GM21390 (cell line): ENCODE results near the gene TARP.

Experiments
- ATAC-seq: cut with Tn5 transposase; IDR thresholded peaks from one replicate; pipeline ENCODE4 v1.9.1; 2021; ENCODE audit not compliant: unreplicated experiment

TARP gene

DNA sequence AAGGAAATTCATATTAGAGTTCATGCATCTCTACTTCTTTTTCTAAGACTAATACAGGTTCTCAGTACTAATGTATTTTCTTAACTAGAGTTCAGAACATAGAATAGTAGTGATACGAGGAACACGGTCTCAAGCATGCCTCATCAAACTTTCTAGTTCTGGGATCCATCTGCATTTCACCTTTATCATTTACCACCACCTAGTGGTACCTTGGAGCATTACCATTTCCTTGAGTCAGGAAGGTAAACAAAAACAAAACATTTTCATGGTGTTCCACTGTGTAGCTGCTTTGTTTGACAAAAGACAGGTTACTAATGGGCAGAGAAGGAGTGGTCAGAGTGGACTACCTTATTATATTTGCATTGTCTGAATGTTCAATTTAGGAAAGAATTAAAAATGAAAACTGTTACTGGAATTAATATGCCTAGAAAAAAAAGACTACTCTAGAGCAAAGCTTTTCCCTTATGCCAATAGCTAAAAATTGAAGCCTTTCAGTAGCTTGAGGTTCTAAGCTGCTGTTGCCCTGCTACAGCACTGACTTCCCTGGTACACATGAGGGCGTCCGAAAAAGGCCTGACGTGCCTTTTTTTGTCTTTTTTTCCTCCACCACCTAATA is 50.8 kb downstream of the TARP start:
- no peak for ATAC-seq

DNA sequence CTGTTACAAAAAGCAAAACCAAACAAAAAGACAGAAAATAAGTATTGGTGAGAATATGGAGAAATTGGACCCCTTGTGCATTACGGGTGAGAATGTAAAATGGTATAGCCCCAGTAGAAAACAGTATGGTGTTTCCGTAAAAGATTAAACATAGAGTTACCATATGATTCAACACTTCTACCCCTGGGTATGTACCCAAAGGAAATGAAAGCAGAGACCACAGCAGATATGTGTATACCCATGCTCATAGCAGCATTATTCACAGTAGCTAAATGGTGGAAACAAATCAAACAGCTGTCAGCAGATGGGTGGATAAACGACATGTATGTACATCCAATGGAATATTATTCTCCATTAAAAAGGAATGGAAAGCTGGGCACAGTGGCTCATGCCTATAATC is 53.0 kb downstream of the TARP start:
- ATAC-seq: no peak

DNA sequence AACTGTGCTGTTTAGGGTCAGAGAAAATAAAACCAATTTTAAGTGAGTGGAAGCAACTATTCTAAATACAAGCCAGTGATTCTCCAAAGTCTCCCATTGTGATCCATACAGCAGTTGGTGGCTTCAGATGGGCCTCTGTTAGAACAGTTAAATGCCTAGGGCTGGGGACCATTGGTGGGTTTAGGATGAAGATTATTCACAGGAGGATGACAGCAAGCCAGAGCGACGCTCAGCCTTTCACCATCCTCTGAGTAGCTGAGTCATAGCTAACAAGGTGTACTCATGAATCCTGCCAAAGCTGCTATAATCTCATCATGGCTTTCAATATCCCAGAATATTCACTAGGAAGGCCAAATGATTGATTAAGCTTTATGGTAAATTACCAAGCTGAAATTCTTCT is 55.8 kb downstream of the TARP start:
- no peak for ATAC-seq

DNA sequence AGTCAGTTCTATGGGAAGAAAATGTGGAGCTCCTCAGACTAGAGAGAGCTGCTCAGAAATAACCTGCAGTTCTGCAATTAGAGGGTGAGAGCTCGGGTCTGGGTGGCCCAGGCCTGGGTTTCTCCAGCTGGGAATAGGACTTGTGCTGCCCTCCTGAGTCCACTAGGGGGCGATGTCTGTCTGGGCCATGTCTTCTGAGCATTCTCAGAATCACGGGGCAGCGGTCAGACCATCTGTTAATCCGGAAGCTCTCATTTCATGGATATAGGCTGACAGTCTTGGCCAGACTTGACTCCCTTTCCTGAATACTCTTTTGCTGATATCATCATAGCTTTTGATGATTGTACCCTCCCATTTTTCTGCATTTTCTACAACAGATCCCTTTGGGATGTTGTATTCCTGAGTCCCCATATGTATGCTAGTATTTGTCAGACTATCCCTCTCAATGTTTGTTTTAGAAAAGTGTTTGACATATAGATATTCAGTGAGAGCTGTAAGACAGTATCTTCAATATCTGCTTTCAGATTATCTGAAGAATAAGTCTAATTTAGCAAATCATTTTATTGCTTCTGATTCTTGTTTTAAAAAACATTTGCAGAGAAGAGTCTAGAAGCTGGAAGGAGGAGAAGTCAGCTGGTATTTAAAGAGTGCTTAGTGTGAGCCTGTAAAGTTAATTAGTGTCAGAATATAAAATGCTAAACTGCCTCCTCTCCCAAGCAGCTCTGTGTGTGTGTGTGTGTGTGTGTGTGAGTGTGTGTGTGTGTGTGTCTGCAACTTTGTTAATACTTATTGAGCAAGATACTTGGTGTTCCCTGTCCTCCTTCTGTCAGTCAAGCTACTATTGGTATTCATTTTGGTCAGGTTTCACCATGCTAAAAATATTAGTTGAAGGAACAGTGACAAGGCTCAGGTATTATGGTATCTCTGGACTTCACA is 57.4 kb downstream of the TARP start:
- ATAC-seq: peak; percentile 95

DNA sequence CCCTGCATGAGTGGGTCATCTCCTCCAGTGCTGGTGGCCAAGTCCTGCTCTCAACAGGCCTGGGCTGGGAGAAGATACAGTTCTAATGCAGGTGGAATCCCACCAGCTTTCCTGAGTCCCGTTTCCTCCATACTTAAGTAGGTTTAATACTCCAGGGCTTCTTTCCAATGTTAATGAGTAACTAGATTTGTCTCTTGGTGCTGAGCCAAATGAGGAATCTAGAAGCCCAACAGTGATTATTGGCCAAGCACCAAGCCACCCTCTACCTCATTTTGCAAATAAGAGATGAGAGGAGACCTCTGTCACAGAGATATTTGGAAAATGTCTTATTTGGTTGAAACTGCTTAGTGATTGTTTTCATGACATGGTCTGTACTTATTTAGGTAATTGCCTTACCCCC is 58.3 kb downstream of the TARP start:
- no peak for ATAC-seq

DNA sequence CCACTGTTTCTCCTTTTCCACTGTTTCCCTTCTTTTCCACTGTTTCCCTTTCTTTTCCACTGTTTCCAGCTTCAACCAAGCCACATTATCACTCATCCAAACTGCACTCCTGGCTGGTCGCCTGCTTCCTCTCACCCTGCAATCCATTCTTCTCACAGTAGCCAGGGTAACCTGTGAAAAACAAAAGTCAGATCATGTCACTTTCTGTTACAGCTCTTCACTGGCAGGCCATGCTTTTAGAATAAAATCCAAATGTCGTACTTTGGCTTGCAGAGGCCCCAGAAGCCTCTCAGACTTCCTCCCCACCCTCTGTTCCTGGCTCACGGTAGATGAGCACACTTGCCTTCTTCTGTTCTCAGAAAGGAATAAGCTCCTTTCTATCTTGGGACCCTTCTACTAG is 61.5 kb downstream of the TARP start:
- no peak for ATAC-seq

DNA sequence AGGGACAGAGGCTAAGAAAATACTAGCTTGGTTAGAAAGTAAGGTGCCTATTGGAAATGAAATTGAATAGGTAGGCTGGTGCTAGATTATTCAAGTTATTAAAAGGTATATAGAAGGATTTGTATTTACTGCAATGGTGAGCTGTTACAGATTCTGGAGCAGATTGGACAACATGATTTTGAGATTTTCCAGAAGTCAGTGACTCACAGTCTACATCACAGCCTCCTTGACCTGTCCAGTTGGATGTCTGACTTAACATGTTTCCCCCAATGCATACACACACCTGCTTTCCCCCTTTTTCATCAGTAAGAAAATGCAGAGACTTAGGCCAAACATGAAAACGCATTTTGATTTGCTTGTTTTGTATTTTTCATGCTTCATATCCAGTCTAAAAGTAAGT is 62.0 kb downstream of the TARP start:
- ATAC-seq: no peak
